ENCODE data around the gene ADCY1. TPM values are rescaled to one million over a fixed set of nuclear protein-coding genes. Genes with fewer than 3 reads are reported as not detected.

ADCY1 gene
- total and polyA plus RNA-seq, 12 donors = 0.46 to 8.6 (median 3.4) TPM

DNA sequence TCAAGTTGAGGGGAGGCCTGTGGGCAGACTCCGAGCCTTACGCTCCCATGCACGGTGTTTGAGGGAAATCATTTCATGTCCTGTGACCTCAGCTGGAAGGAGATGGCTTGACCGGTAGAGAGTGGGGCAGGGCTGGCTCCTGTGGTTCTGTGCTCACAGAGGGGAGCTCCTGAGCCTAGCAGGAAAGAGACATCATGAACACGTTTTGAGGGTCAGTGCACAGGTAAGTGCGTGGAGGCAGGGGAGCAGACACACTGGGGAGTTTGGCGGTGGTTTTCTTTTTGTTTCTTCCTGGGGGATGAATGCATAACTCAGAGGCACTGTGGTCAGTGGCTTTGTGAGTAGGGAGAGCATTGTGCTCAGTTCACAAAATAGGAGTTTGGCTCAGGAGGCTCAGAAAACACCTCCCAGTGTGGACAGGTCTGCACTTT lies 22.5 kb downstream of the ADCY1 start:
- TF ChIP-seq, protein P1, sequence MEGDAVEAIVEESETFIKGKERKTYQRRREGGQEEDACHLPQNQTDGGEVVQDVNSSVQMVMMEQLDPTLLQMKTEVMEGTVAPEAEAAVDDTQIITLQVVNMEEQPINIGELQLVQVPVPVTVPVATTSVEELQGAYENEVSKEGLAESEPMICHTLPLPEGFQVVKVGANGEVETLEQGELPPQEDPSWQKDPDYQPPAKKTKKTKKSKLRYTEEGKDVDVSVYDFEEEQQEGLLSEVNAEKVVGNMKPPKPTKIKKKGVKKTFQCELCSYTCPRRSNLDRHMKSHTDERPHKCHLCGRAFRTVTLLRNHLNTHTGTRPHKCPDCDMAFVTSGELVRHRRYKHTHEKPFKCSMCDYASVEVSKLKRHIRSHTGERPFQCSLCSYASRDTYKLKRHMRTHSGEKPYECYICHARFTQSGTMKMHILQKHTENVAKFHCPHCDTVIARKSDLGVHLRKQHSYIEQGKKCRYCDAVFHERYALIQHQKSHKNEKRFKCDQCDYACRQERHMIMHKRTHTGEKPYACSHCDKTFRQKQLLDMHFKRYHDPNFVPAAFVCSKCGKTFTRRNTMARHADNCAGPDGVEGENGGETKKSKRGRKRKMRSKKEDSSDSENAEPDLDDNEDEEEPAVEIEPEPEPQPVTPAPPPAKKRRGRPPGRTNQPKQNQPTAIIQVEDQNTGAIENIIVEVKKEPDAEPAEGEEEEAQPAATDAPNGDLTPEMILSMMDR (IDR thresholded peaks at IDR 0.05) = no peak
- no peak overlapping the region for H3K4me3 ChIP-seq
- WGBS, 2 donors = 88 to 93% methylated on average over 7 of the region's 7 CpGs
- no peaks in the 10 kb centered on the region for H3K36me3 ChIP-seq
- peaks cover 0 to 16% (median 0%) of the 10 kb centered on the region in 9 donors for H3K4me1 ChIP-seq
- DNase-seq (no peak), ATAC-seq (no peak)
- intact Hi-C loops (cut with DNase I) = loop anchor here in 1 of 10 donors (2.0 kb wide), 1 partner anchor 38 kb away; no protein-coding TSS in a partner anchor
- H3K9me3 ChIP-seq = no peaks in the 10 kb centered on the region
- H3K27me3 ChIP-seq = no peaks in the 10 kb centered on the region
- H3K27ac ChIP-seq = no peak overlapping the region

DNA sequence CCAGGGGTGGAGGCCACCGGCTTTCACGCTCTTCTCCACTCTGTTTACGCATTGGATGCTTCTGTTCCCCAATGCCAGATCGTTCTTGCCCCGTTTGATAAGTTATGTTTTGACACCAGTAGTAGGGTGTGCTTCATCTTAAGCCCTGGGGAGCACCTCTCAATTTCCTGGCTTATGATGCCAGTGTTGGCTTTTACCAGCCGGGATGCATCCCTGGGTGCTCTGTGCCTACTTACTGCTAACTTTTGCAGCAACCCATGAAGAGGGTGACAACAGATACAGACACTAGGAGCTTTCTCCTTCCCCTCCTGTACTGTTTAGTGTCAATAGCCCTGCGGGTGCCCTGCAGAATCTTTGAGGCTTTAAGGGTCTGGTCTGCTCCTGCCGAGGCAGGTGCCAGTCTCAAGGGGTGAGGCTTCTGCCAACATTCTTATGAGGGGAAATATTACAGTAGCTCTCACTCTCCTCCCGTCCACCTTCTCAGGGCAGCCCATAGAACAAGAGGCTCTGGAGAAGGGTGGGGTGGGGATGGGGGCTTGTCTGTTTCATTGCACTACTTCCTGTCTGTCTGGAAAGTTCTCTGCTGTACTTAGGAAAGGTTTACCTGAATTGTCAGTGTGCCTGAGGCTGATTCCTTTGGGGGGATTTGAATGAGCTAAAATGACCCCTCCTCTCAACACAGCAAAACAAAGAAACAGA lies 23.3 kb downstream of the ADCY1 start:
- Histone ChIP-seq H3K4me1 (peaks cover 0 to 16% (median 0%) of the 10 kb centered on the region in 9 donors), H3K27ac (no peak overlapping the region), H3K36me3 (no peaks in the 10 kb centered on the region), H3K9me3 (no peaks in the 10 kb centered on the region), H3K27me3 (no peaks in the 10 kb centered on the region), H3K4me3 (no peak overlapping the region)
- TF ChIP-seq, protein P1 (IDR thresholded peaks at IDR 0.05) = no peak
- WGBS, 2 donors = 86 to 88% methylated on average over 9 of the region's 9 CpGs
- intact Hi-C loops (cut with DNase I) = loop anchor here in 1 of 10 donors (2.0 kb wide), 1 partner anchor 39 kb away; no protein-coding TSS in a partner anchor
- DNase-seq (no peak), ATAC-seq (no peak)

DNA sequence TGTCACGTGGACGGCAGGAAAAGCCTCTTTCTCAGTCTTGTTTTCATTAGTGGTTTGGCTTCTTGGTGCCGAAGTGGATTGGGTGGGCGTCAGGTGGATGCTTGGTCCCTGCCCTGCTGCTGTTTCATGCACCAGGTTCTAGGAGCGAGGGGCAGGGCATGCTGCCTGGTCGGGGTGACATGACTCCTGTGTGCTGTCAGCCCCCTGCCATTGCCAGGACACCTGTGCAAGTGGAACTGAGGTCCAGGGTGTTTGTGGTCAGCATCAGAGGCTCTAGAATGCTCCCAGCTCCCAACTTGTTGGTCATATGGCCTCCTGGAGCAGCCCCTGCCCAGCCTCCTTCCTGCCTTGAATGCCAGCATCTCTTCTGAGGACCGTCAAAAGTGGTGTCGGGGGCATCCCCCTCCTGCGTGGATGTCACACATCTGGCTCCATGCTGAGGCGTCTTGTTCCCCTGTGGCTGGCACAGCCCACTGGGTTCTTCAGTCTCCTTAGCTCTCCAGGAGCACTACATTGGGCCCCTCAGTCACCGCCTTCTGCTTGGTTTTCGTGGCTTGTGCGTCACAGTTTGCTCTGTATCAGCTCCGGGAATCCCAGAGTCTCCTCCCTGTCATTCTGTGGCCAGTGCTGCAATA lies 24.8 kb downstream of the ADCY1 start:
- no peak for ATAC-seq

More for the DNA sequence above, 24.8 kb downstream of the ADCY1 start:
- no peaks in the 10 kb centered on the region for H3K36me3 ChIP-seq
- H3K9me3 ChIP-seq = peaks cover 0 to 5% (median 0%) of the 10 kb centered on the region in 11 donors
- DNase-seq = no peak
- H3K4me3 ChIP-seq = no peak overlapping the region
- H3K4me1 ChIP-seq = peaks cover 0 to 16% (median 0%) of the 10 kb centered on the region in 9 donors
- WGBS, 2 donors = 92 to 96% methylated on average over 14 of the region's 14 CpGs
- H3K27ac ChIP-seq = no peak overlapping the region
- TF ChIP-seq, protein P1 (IDR thresholded peaks at IDR 0.05) = no peak
- no peaks in the 10 kb centered on the region for H3K27me3 ChIP-seq
- intact Hi-C loops (cut with DNase I) = no loop called here
